Cardiac muscle cell (in vitro differentiated cells and primary cell): Measurements from ENCODE around the gene DCUN1D1. TPM values are rescaled to one million over a fixed set of nuclear protein-coding genes. Genes with fewer than 3 reads are reported as not detected.
A peak's percentile ranks its signal among the peaks of the same experiment; 100 is the strongest.

Experiments
- DNase-seq, 2 donors: peaks; one replicate each; pipeline versions ENCODE4 v3.0.0 to v3.0.0-alpha.2; 2010 to 2017; ENCODE audit warnings: low read depth in 1 of 2, low spot score in 1 of 2
- H3K27ac ChIP-seq: fragments of 200-600 bp; sonication (generic); 2 replicates; pipeline ENCODE4 v1.5.1; 2016
- H3K27me3 ChIP-seq: fragments of 200-600 bp; sonication (generic); 2 replicates; pipeline ENCODE4 v1.6.0; 2016; ENCODE audit warnings: control low read depth
- H3K36me3 ChIP-seq: fragments of 200-600 bp; sonication (generic); 2 replicates; pipeline ENCODE4 v1.5.1; 2016; ENCODE audit warnings: control low read depth
- H3K4me1 ChIP-seq: fragments of 200-600 bp; sonication (generic); 2 replicates; pipeline ENCODE4 v1.8.1; 2017; ENCODE audit warnings: low read depth, mild to moderate bottlenecking, mixed run types
- H3K4me3 ChIP-seq: fragments of 200-600 bp; sonication (generic); 2 replicates; pipeline ENCODE4 v1.5.1; 2016; ENCODE audit warnings: mild to moderate bottlenecking
- H3K9me3 ChIP-seq: fragments of 200-600 bp; sonication (generic); 2 replicates; pipeline ENCODE4 v1.5.1; 2017; ENCODE audit warnings: low read depth, mild to moderate bottlenecking, control low read depth
- CTCF ChIP-seq: IDR thresholded peaks from 2 replicates; pipeline ENCODE4 v1.5.1; 2012; ENCODE audit warnings: low read depth, mild to moderate bottlenecking, low read length
- polyA plus RNA-seq: library from polyadenylated mRNA; unstranded; fragments of >200 nt; fragmentation: Nextera tagmentation; extraction: Ambion mirVana; gene quantifications from 2 replicates; pipeline ENCODE4 v1.2.1, GENCODE V29; 2016
- total RNA-seq: library from RNA; depleted of rRNA; stranded (reverse); fragments of >200 nt; gene quantifications from 2 replicates; pipeline ENCODE4 v1.2.3, GENCODE V29; 2016

Gene DCUN1D1
- total and polyA plus RNA-seq, 2 experiments from 2014 or later, result 28.4 to 31.1 TPM

GRCh38 chr3:182965861-182966366 lies 14.4 kb downstream of the DCUN1D1 start:
- H3K4me1 ChIP-seq, result no peaks in the 10 kb centered on the region
- DNase-seq, result no peak

GRCh38 chr3:182964179-182964578 lies 16.2 kb downstream of the DCUN1D1 start:
- H3K9me3 ChIP-seq, result no peaks in the 10 kb centered on the region

More at GRCh38 chr3:182965861-182966366, 14.4 kb downstream of the DCUN1D1 start:
- no peaks in the 10 kb centered on the region for H3K27me3 ChIP-seq
- TF ChIP-seq CTCF, result no peak
- H3K9me3 ChIP-seq, result no peaks in the 10 kb centered on the region
- no peak overlapping the region for H3K27ac ChIP-seq
- H3K36me3 ChIP-seq, result no peaks in the 10 kb centered on the region
- H3K4me3 ChIP-seq, result no peak overlapping the region

GRCh38 chr3:182962166-182962565 lies 18.2 kb downstream of the DCUN1D1 start:
- Histone ChIP-seq H3K36me3 (peaks cover 11% of the 10 kb centered on the region), H3K9me3 (no peaks in the 10 kb centered on the region), H3K4me1 (peaks cover 7% of the 10 kb centered on the region), H3K27ac (no peak overlapping the region), H3K27me3 (no peaks in the 10 kb centered on the region), H3K4me3 (no peak overlapping the region)
- peak in 1 of 2 donors; percentile 14 for DNase-seq
- TF ChIP-seq CTCF, result no peak

More at GRCh38 chr3:182964179-182964578, 16.2 kb downstream of the DCUN1D1 start:
- DNase-seq, result no peak
- peaks cover 7% of the 10 kb centered on the region for H3K4me1 ChIP-seq
- H3K36me3 ChIP-seq, result peaks cover 7% of the 10 kb centered on the region
- no peak overlapping the region for H3K27ac ChIP-seq
- H3K27me3 ChIP-seq, result no peaks in the 10 kb centered on the region
- TF ChIP-seq CTCF, result no peak
- no peak overlapping the region for H3K4me3 ChIP-seq

GRCh38 chr3:182959474-182960350 lies 20.6 kb downstream of the DCUN1D1 start:
- peaks cover 7% of the 10 kb centered on the region for H3K4me1 ChIP-seq
- peak overlapping the region; percentile 49 for H3K27ac ChIP-seq
- DNase-seq, result peak in 1 of 2 donors; percentile 32
- H3K27me3 ChIP-seq, result no peaks in the 10 kb centered on the region
- no peak for TF ChIP-seq CTCF
- H3K4me3 ChIP-seq, result no peak overlapping the region
- H3K9me3 ChIP-seq, result no peaks in the 10 kb centered on the region
- H3K36me3 ChIP-seq, result peaks cover 11% of the 10 kb centered on the region

- no peak for TF ChIP-seq CTCF
- Histone ChIP-seq H3K27ac (no peak overlapping the region), H3K36me3 (peaks cover 15% of the 10 kb centered on the region), H3K9me3 (no peaks in the 10 kb centered on the region), H3K4me3 (no peak overlapping the region), H3K27me3 (no peaks in the 10 kb centered on the region), H3K4me1 (peaks cover 7% of the 10 kb centered on the region)
- DNase-seq, result no peak
Observed at GRCh38 chr3:182957676-182958266, 22.6 kb downstream of the DCUN1D1 start.
